OCI-LY1 (cell line): ENCODE results near the gene PRPSAP1.

Source experiments
- H2AFZ ChIP-seq: fragments of 200-600 bp; sonication (generic), shearing (Covaris generic); 2 replicates; pipeline ENCODE4 v1.6.0; 2014; ENCODE audit warnings: antibody characterized with exemption, mild to moderate bottlenecking, low read length
- H3F3A ChIP-seq: fragments of 200-600 bp; sonication (generic), shearing (Covaris generic); 2 replicates; pipeline ENCODE4 v1.6.0; 2014; ENCODE audit warnings: mild to moderate bottlenecking, antibody characterized with exemption, low read length, moderate library complexity; ENCODE audit not compliant: insufficient read depth
- H3K27ac ChIP-seq: fragments of 200-600 bp; sonication (generic); 2 replicates; pipeline ENCODE4 v1.5.1; 2014; ENCODE audit warnings: low read length, mixed run types, mild to moderate bottlenecking, low read depth; ENCODE audit not compliant: poor library complexity, severe bottlenecking
- H3K27me3 ChIP-seq: fragments of 200-600 bp; sonication (generic); 2 replicates; pipeline ENCODE4 v1.6.0; 2014; ENCODE audit warnings: antibody characterized with exemption, mild to moderate bottlenecking, low read length, moderate library complexity; ENCODE audit not compliant: insufficient read depth
- H3K36me3 ChIP-seq: fragments of 200-600 bp; sonication (generic); 2 replicates; pipeline ENCODE4 v1.6.1; 2014; ENCODE audit warnings: mild to moderate bottlenecking, antibody characterized with exemption, low read length, moderate library complexity, mixed read lengths; ENCODE audit not compliant: insufficient read depth
- H3K4me1 ChIP-seq: fragments of 200-600 bp; sonication (generic); 2 replicates; pipeline ENCODE4 v1.5.1; 2014; ENCODE audit warnings: mild to moderate bottlenecking, low read length, moderate library complexity; ENCODE audit not compliant: insufficient read depth, severe bottlenecking
- H3K4me2 ChIP-seq: fragments of 200-600 bp; sonication (generic), shearing (Covaris generic); 2 replicates; pipeline ENCODE4 v1.6.1; 2014; ENCODE audit warnings: low read length
- H3K4me3 ChIP-seq: fragments of 200-600 bp; sonication (generic); 2 replicates; pipeline ENCODE4 v1.5.1; 2014; ENCODE audit warnings: low read length, low read depth, mild to moderate bottlenecking, mixed read lengths; ENCODE audit not compliant: poor library complexity, severe bottlenecking
- H3K79me2 ChIP-seq: fragments of 200-600 bp; shearing (Covaris generic); 2 replicates; pipeline ENCODE4 v1.6.1; 2016; ENCODE audit warnings: mixed run types, low read length, mixed read lengths; ENCODE audit not compliant: insufficient read depth
- H3K9ac ChIP-seq: fragments of 200-600 bp; sonication (generic), shearing (Covaris generic); 2 replicates; pipeline ENCODE4 v1.6.1; 2014; ENCODE audit warnings: mild to moderate bottlenecking, low read length, mixed read lengths
- H3K9me2 ChIP-seq: fragments of 200-600 bp; sonication (generic), shearing (Covaris generic); 2 replicates; pipeline ENCODE4 v1.6.1; 2014; ENCODE audit warnings: low read depth, mild to moderate bottlenecking, low read length, mixed read lengths
- H3K9me3 ChIP-seq: fragments of 200-600 bp; shearing (Covaris generic); 2 replicates; pipeline ENCODE4 v1.6.1; 2014; ENCODE audit warnings: low read length, mixed read lengths
- H4K20me1 ChIP-seq: fragments of 200-600 bp; sonication (generic), shearing (Covaris generic); 2 replicates; pipeline ENCODE4 v1.6.0; 2016; ENCODE audit warnings: mild to moderate bottlenecking, low read length; ENCODE audit not compliant: insufficient read depth
- CTCF ChIP-seq: fragments of 200-600 bp; sonication (generic), shearing (Covaris generic); IDR thresholded peaks from 2 replicates; pipeline ENCODE4 v1.5.1; 2017; ENCODE audit warnings: mild to moderate bottlenecking, antibody characterized with exemption, low read length, moderate library complexity, mixed read lengths
- EZH2 ChIP-seq: fragments of 200-600 bp; sonication (generic), shearing (Covaris generic); IDR thresholded peaks from 2 replicates; pipeline ENCODE4 v1.8.0; 2017; ENCODE audit warnings: borderline replicate concordance, mixed run types, mild to moderate bottlenecking, antibody characterized with exemption, low read length, moderate library complexity, mixed read lengths

Gene PRPSAP1

GRCh38 chr17:76262732-76263344, 90.9 kb downstream of the PRPSAP1 start:
- Histone ChIP-seq H3K4me1 (peaks cover 66% of the 10 kb centered on the region), H3K36me3 (peaks cover 11% of the 10 kb centered on the region; the same call in 1 of the 2 replicates), H3K27me3 (no peaks in the 10 kb centered on the region), H4K20me1 (no peaks in the 10 kb centered on the region), H3K9ac (peak overlapping the region; percentile 8; the same call in 1 of the 2 replicates), H3K27ac (peak overlapping the region; percentile 67), H2AFZ (no peak overlapping the region), H3K4me2 (peak overlapping the region; percentile 44; the same call in 1 of the 2 replicates), H3F3A (no peaks in the 10 kb centered on the region), H3K4me3 (no peak overlapping the region), H3K9me2 (no peaks in the 10 kb centered on the region), H3K79me2 (no peaks in the 10 kb centered on the region), H3K9me3 (no peaks in the 10 kb centered on the region)
- no peak for TF ChIP-seq EZH2
- no peak for TF ChIP-seq CTCF

- no peaks in the 10 kb centered on the region for H3F3A ChIP-seq
- no peaks in the 10 kb centered on the region for H3K9me3 ChIP-seq
- H3K9me2 ChIP-seq = no peaks in the 10 kb centered on the region
- H3K36me3 ChIP-seq = 0 out of 2 replicates have a peak, but pooled peaks cover 3% of the 10 kb centered on the region
- H3K27me3 ChIP-seq = no peaks in the 10 kb centered on the region
- H3K4me3 ChIP-seq = peak overlapping the region; percentile 17
- no peaks in the 10 kb centered on the region for H4K20me1 ChIP-seq
- peak overlapping the region; percentile 44 for H3K4me2 ChIP-seq
- peak overlapping the region; percentile 67 for H3K27ac ChIP-seq
- peak overlapping the region; percentile 38; the same call in 1 of the 2 replicates for H2AFZ ChIP-seq
- no peak overlapping the region; the same call in 1 of the 2 replicates for H3K9ac ChIP-seq
- TF ChIP-seq EZH2 (no peak), CTCF (no peak)
- H3K4me1 ChIP-seq = peaks cover 54% of the 10 kb centered on the region
- H3K79me2 ChIP-seq = no peaks in the 10 kb centered on the region
These were observed 92.1 kb downstream of the PRPSAP1 start for GRCh38 chr17:76261421-76262215.

GRCh38 chr17:76260669-76261068, 93.0 kb downstream of the PRPSAP1 start:
- no peaks in the 10 kb centered on the region for H4K20me1 ChIP-seq
- TF ChIP-seq EZH2 = no peak
- TF ChIP-seq CTCF = no peak
- H3K9ac ChIP-seq = no peak overlapping the region
- H3K4me2 ChIP-seq = peak overlapping the region; percentile 4; the same call in 1 of the 2 replicates
- H2AFZ ChIP-seq = no peak overlapping the region
- H3K27ac ChIP-seq = peak overlapping the region; percentile 49
- H3K36me3 ChIP-seq = no peaks in the 10 kb centered on the region
- H3K4me3 ChIP-seq = no peak overlapping the region
- H3K27me3 ChIP-seq = no peaks in the 10 kb centered on the region
- no peaks in the 10 kb centered on the region for H3K9me2 ChIP-seq
- H3F3A ChIP-seq = no peaks in the 10 kb centered on the region
- H3K79me2 ChIP-seq = no peaks in the 10 kb centered on the region
- H3K4me1 ChIP-seq = peaks cover 49% of the 10 kb centered on the region
- H3K9me3 ChIP-seq = no peaks in the 10 kb centered on the region
